ENCODE measurements around the gene RPS6KA5.

The RPS6KA5 gene

GRCh38 chr14:90995785-90996184, 64.7 kb downstream of the RPS6KA5 start:
- no peak overlapping the region for H3K4me3 Mint-ChIP-seq
- no peaks in the 10 kb centered on the region for H3K9me3 Mint-ChIP-seq
- TF ChIP-seq CTCF (IDR thresholded peaks at IDR 0.05; ENCODE audit: unreplicated experiment in 3 of 3), result no peak
- no peaks in the 10 kb centered on the region for H3K27me3 Mint-ChIP-seq (ENCODE audit: low read depth)
- no peak overlapping the region for H3K27ac Mint-ChIP-seq
- peaks cover 17% of the 10 kb centered on the region for H3K36me3 Mint-ChIP-seq (ENCODE audit: low read depth)
- no peaks in the 10 kb centered on the region for H3K4me1 Mint-ChIP-seq

DNA sequence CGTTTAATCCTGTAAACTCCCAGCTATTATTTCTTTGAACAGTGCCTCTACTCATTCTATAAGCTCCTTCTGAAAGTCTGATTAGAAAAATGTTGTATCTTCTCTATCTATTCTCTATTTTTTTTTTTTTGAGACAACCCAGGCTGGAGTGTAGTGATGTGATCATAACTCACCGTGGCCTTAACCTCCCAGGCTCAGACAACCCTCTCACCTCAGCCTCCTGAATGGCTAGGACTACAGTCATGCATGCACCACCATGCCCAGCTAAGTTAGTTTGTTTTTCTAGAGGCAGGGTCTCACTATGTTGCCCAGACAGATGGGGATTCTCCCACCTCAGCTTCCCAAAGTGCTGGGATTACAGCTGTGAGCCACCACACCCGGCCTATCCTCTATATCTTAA, 66.6 kb downstream of the RPS6KA5 start:
- H3K4me1 Mint-ChIP-seq, result no peaks in the 10 kb centered on the region
- H3K27me3 Mint-ChIP-seq (ENCODE audit: low read depth), result no peaks in the 10 kb centered on the region
- no peak overlapping the region for H3K27ac Mint-ChIP-seq
- H3K4me3 Mint-ChIP-seq, result no peak overlapping the region
- no peak for TF ChIP-seq CTCF (IDR thresholded peaks at IDR 0.05; ENCODE audit: unreplicated experiment in 3 of 3)
- H3K36me3 Mint-ChIP-seq (ENCODE audit: low read depth), result peaks cover 17% of the 10 kb centered on the region
- no peaks in the 10 kb centered on the region for H3K9me3 Mint-ChIP-seq

DNA sequence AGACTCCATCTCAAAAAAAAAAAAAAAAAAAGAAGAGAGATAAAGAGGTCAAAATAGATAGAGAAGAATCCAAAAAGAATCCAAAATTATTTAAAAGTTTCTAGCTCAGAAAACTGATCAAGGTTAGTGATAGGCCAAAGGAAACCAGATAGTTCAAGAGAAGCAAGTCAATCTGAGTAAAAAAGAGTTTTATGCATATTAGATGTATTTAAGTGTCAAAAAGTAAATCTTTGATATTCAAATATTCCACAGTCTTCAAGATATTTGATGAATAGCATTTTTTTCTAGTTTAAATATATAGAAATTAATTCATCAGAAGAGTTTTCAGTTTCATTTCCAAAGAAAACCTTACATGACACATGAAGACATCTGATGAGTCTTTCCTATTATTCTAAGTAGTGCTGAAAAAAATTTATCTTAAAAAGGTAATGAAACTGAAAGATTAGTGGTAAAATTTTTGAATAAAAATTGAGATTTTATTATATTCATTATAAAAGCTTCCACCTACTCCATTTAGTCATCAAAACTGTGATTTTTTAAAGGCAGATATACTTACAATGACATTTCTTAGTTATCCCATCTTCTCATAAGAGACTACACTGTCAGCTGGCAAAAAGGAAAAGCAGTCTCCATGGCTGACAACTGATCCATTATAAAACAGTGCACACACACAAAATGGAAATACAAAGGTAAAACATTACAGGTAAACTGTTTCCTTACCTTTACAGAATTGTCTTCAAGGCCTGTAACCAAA, 68.6 kb downstream of the RPS6KA5 start:
- H3K4me3 Mint-ChIP-seq, result no peak overlapping the region
- no peak overlapping the region for H3K27ac Mint-ChIP-seq
- no peaks in the 10 kb centered on the region for H3K9me3 Mint-ChIP-seq
- no peak for TF ChIP-seq CTCF (IDR thresholded peaks at IDR 0.05; ENCODE audit: unreplicated experiment in 3 of 3)
- no peaks in the 10 kb centered on the region for H3K4me1 Mint-ChIP-seq
- peaks cover 13% of the 10 kb centered on the region for H3K36me3 Mint-ChIP-seq (ENCODE audit: low read depth)
- no peaks in the 10 kb centered on the region for H3K27me3 Mint-ChIP-seq (ENCODE audit: low read depth)

- no peak for TF ChIP-seq CTCF (IDR thresholded peaks at IDR 0.05; ENCODE audit: unreplicated experiment in 3 of 3)
- peaks cover 9% of the 10 kb centered on the region for H3K36me3 Mint-ChIP-seq (ENCODE audit: low read depth)
- no peaks in the 10 kb centered on the region for H3K27me3 Mint-ChIP-seq (ENCODE audit: low read depth)
- no peak overlapping the region for H3K4me3 Mint-ChIP-seq
- H3K4me1 Mint-ChIP-seq, result no peaks in the 10 kb centered on the region
- no peaks in the 10 kb centered on the region for H3K9me3 Mint-ChIP-seq
- no peak overlapping the region for H3K27ac Mint-ChIP-seq
These were observed 70.3 kb downstream of the RPS6KA5 start for GRCh38 chr14:90990141-90990540.

GRCh38 chr14:90987140-90987539, 73.3 kb downstream of the RPS6KA5 start:
- no peaks in the 10 kb centered on the region for H3K4me1 Mint-ChIP-seq
- H3K36me3 Mint-ChIP-seq (ENCODE audit: low read depth), result peaks cover 4% of the 10 kb centered on the region
- no peaks in the 10 kb centered on the region for H3K27me3 Mint-ChIP-seq (ENCODE audit: low read depth)
- no peaks in the 10 kb centered on the region for H3K9me3 Mint-ChIP-seq
- H3K4me3 Mint-ChIP-seq, result no peak overlapping the region
- TF ChIP-seq CTCF (IDR thresholded peaks at IDR 0.05; ENCODE audit: unreplicated experiment in 3 of 3), result no peak
- no peak overlapping the region for H3K27ac Mint-ChIP-seq

DNA sequence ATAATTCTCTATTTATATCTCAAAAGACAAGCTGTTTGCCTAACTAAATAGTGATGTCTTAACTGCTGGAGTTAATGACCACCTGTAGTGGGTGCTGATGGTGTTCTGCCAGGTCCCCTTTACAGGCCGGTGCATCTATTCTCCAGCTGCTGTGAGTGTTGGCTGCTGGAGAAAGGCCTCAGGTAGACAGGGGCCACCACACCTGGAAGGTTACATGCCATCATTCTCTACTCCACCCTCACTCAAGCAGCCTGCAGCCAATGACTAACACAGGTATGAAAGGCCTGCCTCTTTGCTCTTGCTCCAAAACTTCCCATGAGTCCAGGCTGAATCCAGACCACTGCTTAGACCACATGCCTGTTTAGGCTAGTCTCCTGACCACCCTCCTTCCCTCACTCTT, 73.9 kb downstream of the RPS6KA5 start:
- H3K36me3 Mint-ChIP-seq (ENCODE audit: low read depth), result peaks cover 4% of the 10 kb centered on the region
- no peaks in the 10 kb centered on the region for H3K27me3 Mint-ChIP-seq (ENCODE audit: low read depth)
- TF ChIP-seq CTCF (IDR thresholded peaks at IDR 0.05; ENCODE audit: unreplicated experiment in 3 of 3), result no peak
- no peaks in the 10 kb centered on the region for H3K4me1 Mint-ChIP-seq
- H3K27ac Mint-ChIP-seq, result no peak overlapping the region
- no peaks in the 10 kb centered on the region for H3K9me3 Mint-ChIP-seq
- H3K4me3 Mint-ChIP-seq, result no peak overlapping the region

Data from nephron (organoid).